Muscle layer of duodenum (tissue), 2 donors: ENCODE data around the gene POLR1A.

Experiments
- H3K27ac ChIP-seq: one replicate; pipeline ENCODE4 v1.7.0; 2013; ENCODE audit warnings: mild to moderate bottlenecking, low read length
- H3K27me3 ChIP-seq: one replicate; pipeline ENCODE4 v1.7.0; 2013; ENCODE audit warnings: low read depth, mild to moderate bottlenecking, control low read depth, low read length
- H3K36me3 ChIP-seq, 2 donors: one replicate each; pipeline ENCODE4 v1.7.0; 2013; ENCODE audit warnings: low read length in 2 of 2, control low read depth in 1 of 2, mild to moderate bottlenecking in 1 of 2; ENCODE audit not compliant: insufficient read depth in 2 of 2, control insufficient read depth in 1 of 2
- H3K4me1 ChIP-seq, 2 donors: one replicate each; pipeline ENCODE4 v1.7.0; 2013; ENCODE audit warnings: low read length in 2 of 2, mild to moderate bottlenecking in 2 of 2, control low read depth in 1 of 2, moderate library complexity in 1 of 2; ENCODE audit not compliant: insufficient read depth in 2 of 2, control insufficient read depth in 1 of 2
- H3K4me3 ChIP-seq, 2 donors: one replicate each; pipeline ENCODE4 v1.7.0; 2013; ENCODE audit warnings: low read length in 2 of 2, low read depth in 1 of 2, mild to moderate bottlenecking in 1 of 2
- H3K9me3 ChIP-seq, 2 donors: one replicate each; pipeline ENCODE4 v1.7.0; 2013; ENCODE audit warnings: low read length in 2 of 2, control low read depth in 1 of 2, mild to moderate bottlenecking in 1 of 2; ENCODE audit not compliant: control insufficient read depth in 1 of 2
- donor health status: healthy.

POLR1A gene

GRCh38 chr2:86087936-86088850 lies 17.5 kb downstream of the POLR1A start:
- H3K36me3 ChIP-seq: peaks cover 32 to 57% of the 10 kb centered on the region in 2 donors
- no peak overlapping the region for H3K27ac ChIP-seq
- no peaks in the 10 kb centered on the region for H3K4me1 ChIP-seq
- no peaks in the 10 kb centered on the region for H3K9me3 ChIP-seq
- no peaks in the 10 kb centered on the region for H3K27me3 ChIP-seq
- no peak overlapping the region for H3K4me3 ChIP-seq

- H3K4me1 ChIP-seq: no peaks in the 10 kb centered on the region
- no peaks in the 10 kb centered on the region for H3K27me3 ChIP-seq
- no peak overlapping the region for H3K27ac ChIP-seq
- peaks cover 27 to 35% of the 10 kb centered on the region in 2 donors for H3K36me3 ChIP-seq
- H3K4me3 ChIP-seq: no peak overlapping the region
- H3K9me3 ChIP-seq: no peaks in the 10 kb centered on the region
Measured at GRCh38 chr2:86082756-86083155, 22.9 kb downstream of the POLR1A start.

GRCh38 chr2:86081724-86082123 lies 24.0 kb downstream of the POLR1A start:
- H3K4me1 ChIP-seq: no peaks in the 10 kb centered on the region
- H3K4me3 ChIP-seq: no peak overlapping the region
- no peaks in the 10 kb centered on the region for H3K9me3 ChIP-seq
- peaks cover 30 to 36% of the 10 kb centered on the region in 2 donors for H3K36me3 ChIP-seq
- no peak overlapping the region for H3K27ac ChIP-seq
- H3K27me3 ChIP-seq: no peaks in the 10 kb centered on the region

- no peaks in the 10 kb centered on the region for H3K27me3 ChIP-seq
- no peaks in the 10 kb centered on the region for H3K4me1 ChIP-seq
- no peak overlapping the region for H3K27ac ChIP-seq
- H3K4me3 ChIP-seq: no peak overlapping the region
- no peaks in the 10 kb centered on the region for H3K9me3 ChIP-seq
- H3K36me3 ChIP-seq: peaks cover 17 to 31% of the 10 kb centered on the region in 2 donors
Measured at GRCh38 chr2:86079981-86080911, 25.4 kb downstream of the POLR1A start.

GRCh38 chr2:86078774-86079545 lies 26.7 kb downstream of the POLR1A start:
- Histone ChIP-seq H3K4me3 (no peak overlapping the region), H3K27me3 (no peaks in the 10 kb centered on the region), H3K4me1 (no peaks in the 10 kb centered on the region), H3K9me3 (no peaks in the 10 kb centered on the region), H3K36me3 (peaks cover 24 to 41% of the 10 kb centered on the region in 2 donors), H3K27ac (no peak overlapping the region)

GRCh38 chr2:86075886-86076285 lies 29.8 kb downstream of the POLR1A start:
- Histone ChIP-seq H3K4me1 (peaks cover 0 to 14% of the 10 kb centered on the region in 2 donors), H3K27ac (no peak overlapping the region), H3K4me3 (no peak overlapping the region), H3K27me3 (no peaks in the 10 kb centered on the region), H3K9me3 (no peaks in the 10 kb centered on the region), H3K36me3 (peaks cover 27 to 40% of the 10 kb centered on the region in 2 donors)

GRCh38 chr2:86074811-86075210 lies 30.9 kb downstream of the POLR1A start:
- Histone ChIP-seq H3K27me3 (no peaks in the 10 kb centered on the region), H3K4me3 (no peak overlapping the region), H3K4me1 (peaks cover 0 to 14% of the 10 kb centered on the region in 2 donors), H3K9me3 (no peaks in the 10 kb centered on the region), H3K36me3 (peaks cover 32 to 48% of the 10 kb centered on the region in 2 donors), H3K27ac (no peak overlapping the region)

GRCh38 chr2:86074256-86074655 lies 31.4 kb downstream of the POLR1A start:
- Histone ChIP-seq H3K4me1 (peaks cover 0 to 14% of the 10 kb centered on the region in 2 donors), H3K36me3 (peaks cover 36 to 54% of the 10 kb centered on the region in 2 donors), H3K4me3 (no peak overlapping the region)

GRCh38 chr2:86073225-86073624 lies 32.5 kb downstream of the POLR1A start:
- Histone ChIP-seq H3K4me3 (no peak overlapping the region), H3K27me3 (no peaks in the 10 kb centered on the region), H3K9me3 (no peaks in the 10 kb centered on the region), H3K27ac (no peak overlapping the region), H3K36me3 (peaks cover 39 to 61% of the 10 kb centered on the region in 2 donors), H3K4me1 (peaks cover 0 to 14% of the 10 kb centered on the region in 2 donors)

More at GRCh38 chr2:86074256-86074655, 31.4 kb downstream of the POLR1A start:
- H3K27me3 ChIP-seq: no peaks in the 10 kb centered on the region
- no peak overlapping the region for H3K27ac ChIP-seq
- H3K9me3 ChIP-seq: no peaks in the 10 kb centered on the region

- Histone ChIP-seq H3K27me3 (no peaks in the 10 kb centered on the region), H3K27ac (peak overlapping the region; percentile 3), H3K9me3 (no peaks in the 10 kb centered on the region), H3K4me3 (no peak overlapping the region), H3K36me3 (peaks cover 33 to 52% of the 10 kb centered on the region in 2 donors), H3K4me1 (peaks cover 0 to 14% of the 10 kb centered on the region in 2 donors)
Measured at GRCh38 chr2:86072271-86072858, 33.3 kb downstream of the POLR1A start.
